ENCODE measurements around the gene DDX60. TPM values are rescaled to one million over a fixed set of nuclear protein-coding genes. Genes with fewer than 3 reads are reported as not detected.

DDX60 gene
- total RNA-seq, 1 experiment from 2014 or later = 10.1 TPM

DNA sequence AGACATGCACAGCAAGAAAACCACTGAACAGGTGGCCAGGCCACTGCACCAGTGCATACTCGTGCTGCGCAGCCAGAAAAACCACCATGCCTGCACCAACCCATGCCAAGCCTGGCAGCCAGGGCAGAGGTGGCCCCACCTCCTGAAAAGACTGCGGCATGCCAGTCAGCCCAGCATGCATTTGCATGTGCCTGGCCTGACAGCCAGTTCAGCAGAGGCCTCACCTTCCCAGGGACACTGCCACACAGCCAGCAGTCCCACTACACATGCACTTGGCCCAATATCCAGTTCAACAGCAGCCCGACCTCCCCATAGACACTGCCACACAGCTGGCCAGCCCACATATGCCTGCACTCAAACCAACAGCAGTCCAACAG is 43.5 kb upstream of the DDX60 start:
- Histone ChIP-seq H3K9me3 (ENCODE audit: control insufficient read depth, insufficient read depth, low read depth, low read length) (no peaks in the 10 kb centered on the region), H3K36me3 (ENCODE audit: control insufficient read depth, insufficient read depth, low read length) (no peaks in the 10 kb centered on the region), H3K4me3 (ENCODE audit: low read depth in 2 of 2, low read length in 2 of 2) (no peak overlapping the region), H3K27ac (ENCODE audit: low read length) (no peak overlapping the region), H3K27me3 (ENCODE audit: control insufficient read depth, insufficient read depth, low read length) (no peaks in the 10 kb centered on the region), H3K4me1 (ENCODE audit: control insufficient read depth, insufficient read depth, low read length) (no peaks in the 10 kb centered on the region)
- DNase-seq (ENCODE audit: low read depth, low spot score) (no peak), ATAC-seq (no peak)
- POLR2A ChIA-PET = no interaction called here
- TF ChIP-seq POLR2AphosphoS5 (IDR thresholded peaks at IDR 0.05; ENCODE audit: low read depth, low read length) (no peak), TCF7L2 (IDR thresholded peaks at IDR 0.05; ENCODE audit: low read depth, low read length) (no peak), SIN3A (IDR thresholded peaks at IDR 0.05; ENCODE audit: borderline replicate concordance, insufficient read depth, low read depth, low read length) (no peak)
- TF ChIP-seq, protein P1, sequence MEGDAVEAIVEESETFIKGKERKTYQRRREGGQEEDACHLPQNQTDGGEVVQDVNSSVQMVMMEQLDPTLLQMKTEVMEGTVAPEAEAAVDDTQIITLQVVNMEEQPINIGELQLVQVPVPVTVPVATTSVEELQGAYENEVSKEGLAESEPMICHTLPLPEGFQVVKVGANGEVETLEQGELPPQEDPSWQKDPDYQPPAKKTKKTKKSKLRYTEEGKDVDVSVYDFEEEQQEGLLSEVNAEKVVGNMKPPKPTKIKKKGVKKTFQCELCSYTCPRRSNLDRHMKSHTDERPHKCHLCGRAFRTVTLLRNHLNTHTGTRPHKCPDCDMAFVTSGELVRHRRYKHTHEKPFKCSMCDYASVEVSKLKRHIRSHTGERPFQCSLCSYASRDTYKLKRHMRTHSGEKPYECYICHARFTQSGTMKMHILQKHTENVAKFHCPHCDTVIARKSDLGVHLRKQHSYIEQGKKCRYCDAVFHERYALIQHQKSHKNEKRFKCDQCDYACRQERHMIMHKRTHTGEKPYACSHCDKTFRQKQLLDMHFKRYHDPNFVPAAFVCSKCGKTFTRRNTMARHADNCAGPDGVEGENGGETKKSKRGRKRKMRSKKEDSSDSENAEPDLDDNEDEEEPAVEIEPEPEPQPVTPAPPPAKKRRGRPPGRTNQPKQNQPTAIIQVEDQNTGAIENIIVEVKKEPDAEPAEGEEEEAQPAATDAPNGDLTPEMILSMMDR (IDR thresholded peaks at IDR 0.05) = no peak
- TF ChIP-seq, protein P2, sequence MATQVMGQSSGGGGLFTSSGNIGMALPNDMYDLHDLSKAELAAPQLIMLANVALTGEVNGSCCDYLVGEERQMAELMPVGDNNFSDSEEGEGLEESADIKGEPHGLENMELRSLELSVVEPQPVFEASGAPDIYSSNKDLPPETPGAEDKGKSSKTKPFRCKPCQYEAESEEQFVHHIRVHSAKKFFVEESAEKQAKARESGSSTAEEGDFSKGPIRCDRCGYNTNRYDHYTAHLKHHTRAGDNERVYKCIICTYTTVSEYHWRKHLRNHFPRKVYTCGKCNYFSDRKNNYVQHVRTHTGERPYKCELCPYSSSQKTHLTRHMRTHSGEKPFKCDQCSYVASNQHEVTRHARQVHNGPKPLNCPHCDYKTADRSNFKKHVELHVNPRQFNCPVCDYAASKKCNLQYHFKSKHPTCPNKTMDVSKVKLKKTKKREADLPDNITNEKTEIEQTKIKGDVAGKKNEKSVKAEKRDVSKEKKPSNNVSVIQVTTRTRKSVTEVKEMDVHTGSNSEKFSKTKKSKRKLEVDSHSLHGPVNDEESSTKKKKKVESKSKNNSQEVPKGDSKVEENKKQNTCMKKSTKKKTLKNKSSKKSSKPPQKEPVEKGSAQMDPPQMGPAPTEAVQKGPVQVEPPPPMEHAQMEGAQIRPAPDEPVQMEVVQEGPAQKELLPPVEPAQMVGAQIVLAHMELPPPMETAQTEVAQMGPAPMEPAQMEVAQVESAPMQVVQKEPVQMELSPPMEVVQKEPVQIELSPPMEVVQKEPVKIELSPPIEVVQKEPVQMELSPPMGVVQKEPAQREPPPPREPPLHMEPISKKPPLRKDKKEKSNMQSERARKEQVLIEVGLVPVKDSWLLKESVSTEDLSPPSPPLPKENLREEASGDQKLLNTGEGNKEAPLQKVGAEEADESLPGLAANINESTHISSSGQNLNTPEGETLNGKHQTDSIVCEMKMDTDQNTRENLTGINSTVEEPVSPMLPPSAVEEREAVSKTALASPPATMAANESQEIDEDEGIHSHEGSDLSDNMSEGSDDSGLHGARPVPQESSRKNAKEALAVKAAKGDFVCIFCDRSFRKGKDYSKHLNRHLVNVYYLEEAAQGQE (IDR thresholded peaks at IDR 0.05; ENCODE audit: insufficient read depth in 1 of 2, low read depth in 2 of 2, low read length in 1 of 2) = no peak
- no TSS peak for BruUV-seq (replicated peaks)
- CTCF ChIA-PET = no interaction called here
- intact Hi-C loops (cut with micrococcal nuclease; ENCODE audit: unreplicated experiment) (no loop called here), in situ Hi-C loops (cut with HindIII; ENCODE audit: low pct_unique_long_range_greater_than_20kb, low sequenced_read_pairs) (no loop called here)

DNA sequence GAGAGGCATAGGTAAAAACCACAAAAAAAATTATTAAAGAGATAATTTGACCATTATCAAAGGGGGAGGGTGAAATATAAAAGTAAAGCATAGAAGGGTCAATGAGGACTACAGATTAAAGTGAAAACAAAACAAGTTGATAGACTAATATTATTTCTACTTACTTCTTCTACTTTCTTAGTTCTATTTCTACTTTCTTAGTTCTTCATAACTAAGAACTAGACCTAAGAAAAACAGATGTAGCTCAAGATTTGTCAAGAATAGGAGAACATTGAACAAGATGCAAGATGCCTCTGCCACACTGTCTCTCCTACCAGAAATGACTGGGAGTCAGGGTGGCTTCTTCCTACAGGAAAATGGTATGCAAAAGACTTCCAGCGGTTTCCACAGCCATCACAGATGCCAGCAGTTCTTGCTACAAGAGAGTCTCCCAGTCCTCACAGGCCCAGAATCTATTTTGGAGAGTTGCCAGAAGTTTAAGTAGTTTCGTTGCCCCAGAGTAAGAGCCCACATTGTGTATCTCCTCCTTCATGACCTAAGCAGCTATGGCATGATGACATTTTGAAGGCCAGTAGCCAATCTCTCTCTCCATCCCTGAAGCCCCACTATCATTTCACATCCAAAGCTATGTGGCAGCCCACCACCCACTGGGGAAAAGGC is 42.9 kb upstream of the DDX60 start:
- Histone ChIP-seq H3K4me1 (ENCODE audit: control insufficient read depth, insufficient read depth, low read length) (no peaks in the 10 kb centered on the region), H3K36me3 (ENCODE audit: control insufficient read depth, insufficient read depth, low read length) (no peaks in the 10 kb centered on the region), H3K27me3 (ENCODE audit: control insufficient read depth, insufficient read depth, low read length) (no peaks in the 10 kb centered on the region), H3K27ac (ENCODE audit: low read length) (no peak overlapping the region), H3K4me3 (ENCODE audit: low read depth in 2 of 2, low read length in 2 of 2) (no peak overlapping the region), H3K9me3 (ENCODE audit: control insufficient read depth, insufficient read depth, low read depth, low read length) (no peaks in the 10 kb centered on the region)
- TF ChIP-seq, protein P2 (IDR thresholded peaks at IDR 0.05; ENCODE audit: insufficient read depth in 1 of 2, low read depth in 2 of 2, low read length in 1 of 2) = no peak
- CTCF ChIA-PET = no interaction called here
- intact Hi-C loops (cut with micrococcal nuclease; ENCODE audit: unreplicated experiment) (no loop called here), in situ Hi-C loops (cut with HindIII; ENCODE audit: low pct_unique_long_range_greater_than_20kb, low sequenced_read_pairs) (no loop called here)
- no peak for DNase-seq (ENCODE audit: low read depth, low spot score)
- BruUV-seq (replicated peaks) = no TSS peak
- POLR2A ChIA-PET = no interaction called here
- ATAC-seq = no peak
